ENCODE data around the gene ACER3. TPM values are rescaled to one million over a fixed set of nuclear protein-coding genes. Genes with fewer than 3 reads are reported as not detected.

ACER3 gene
- total RNA-seq, 2 donors from 2014 or later, result 18.5 to 23.2 TPM

GRCh38 chr11:76980196-76980595 lies 119.5 kb downstream of the ACER3 start:
- H3K4me1 ChIP-seq (ENCODE audit: control insufficient read depth, insufficient read depth, low read length), result no peaks in the 10 kb centered on the region
- no peaks in the 10 kb centered on the region for H3K36me3 ChIP-seq (ENCODE audit: control insufficient read depth, insufficient read depth, low read length)
- H3K27me3 ChIP-seq (ENCODE audit: control insufficient read depth, insufficient read depth, low read length, poor library complexity, severe bottlenecking), result no peaks in the 10 kb centered on the region
- H3K9me3 ChIP-seq (ENCODE audit: control insufficient read depth, low read length), result peaks cover 6% of the 10 kb centered on the region
- no peaks in the 10 kb centered on the region for H3K9me3 Mint-ChIP-seq
- peaks cover 12% of the 10 kb centered on the region for H3K36me3 Mint-ChIP-seq (ENCODE audit: low read depth)
- H3K27me3 Mint-ChIP-seq (ENCODE audit: insufficient read depth), result no peaks in the 10 kb centered on the region
- no peak overlapping the region for H3K4me3 ChIP-seq (ENCODE audit: low read length)
- TF ChIP-seq CTCF (conservative IDR thresholded peaks at IDR 0.05), result no peak
- H3K9ac ChIP-seq (ENCODE audit: extremely low read depth, low read length, poor library complexity, severe bottlenecking), result no peak overlapping the region
- H3K4me3 Mint-ChIP-seq, result no peak overlapping the region
- no peaks in the 10 kb centered on the region for H3K4me1 Mint-ChIP-seq
- H3K27ac ChIP-seq (ENCODE audit: low read depth, low read length), result no peak overlapping the region
- no peak overlapping the region for H3K27ac Mint-ChIP-seq
- DNase-seq, result no peak

GRCh38 chr11:76984743-76985142 lies 124.0 kb downstream of the ACER3 start:
- Histone ChIP-seq H3K27me3 (ENCODE audit: control insufficient read depth, insufficient read depth, low read length, poor library complexity, severe bottlenecking) (no peaks in the 10 kb centered on the region), H3K4me1 (ENCODE audit: control insufficient read depth, insufficient read depth, low read length) (no peaks in the 10 kb centered on the region), H3K9me3 (ENCODE audit: control insufficient read depth, low read length) (no peaks in the 10 kb centered on the region), H3K27ac (ENCODE audit: low read depth, low read length) (no peak overlapping the region), H3K4me3 (ENCODE audit: low read length) (no peak overlapping the region), H3K36me3 (ENCODE audit: control insufficient read depth, insufficient read depth, low read length) (no peaks in the 10 kb centered on the region), H3K9ac (ENCODE audit: extremely low read depth, low read length, poor library complexity, severe bottlenecking) (no peak overlapping the region)
- 90 to 92% methylated on average over 1 of the region's 1 CpG for WGBS, 2 experiments (ENCODE audit: insufficient coverage in 1 of 2, insufficient read length in 1 of 2)
- Mint-ChIP-seq H3K27me3 (ENCODE audit: insufficient read depth) (no peaks in the 10 kb centered on the region), H3K4me1 (no peaks in the 10 kb centered on the region), H3K4me3 (no peak overlapping the region), H3K36me3 (ENCODE audit: low read depth) (peaks cover 12% of the 10 kb centered on the region), H3K27ac (no peak overlapping the region), H3K9me3 (no peaks in the 10 kb centered on the region)
- no peak for DNase-seq
- TF ChIP-seq CTCF (conservative IDR thresholded peaks at IDR 0.05), result no peak

GRCh38 chr11:76987203-76987602 lies 126.5 kb downstream of the ACER3 start:
- H3K27me3 Mint-ChIP-seq (ENCODE audit: insufficient read depth), result no peaks in the 10 kb centered on the region
- H3K9ac ChIP-seq (ENCODE audit: extremely low read depth, low read length, poor library complexity, severe bottlenecking), result no peak overlapping the region
- no peak overlapping the region for H3K4me3 Mint-ChIP-seq
- no peaks in the 10 kb centered on the region for H3K9me3 Mint-ChIP-seq
- H3K27ac ChIP-seq (ENCODE audit: low read depth, low read length), result no peak overlapping the region
- H3K36me3 ChIP-seq (ENCODE audit: control insufficient read depth, insufficient read depth, low read length), result peaks cover 3% of the 10 kb centered on the region
- DNase-seq, result no peak
- no peaks in the 10 kb centered on the region for H3K4me1 ChIP-seq (ENCODE audit: control insufficient read depth, insufficient read depth, low read length)
- WGBS, 2 experiments (ENCODE audit: insufficient coverage in 1 of 2, insufficient read length in 1 of 2), result 98 to 100% methylated on average over 1 of the region's 1 CpG
- H3K9me3 ChIP-seq (ENCODE audit: control insufficient read depth, low read length), result no peaks in the 10 kb centered on the region
- no peak overlapping the region for H3K4me3 ChIP-seq (ENCODE audit: low read length)
- no peaks in the 10 kb centered on the region for H3K4me1 Mint-ChIP-seq
- peaks cover 12% of the 10 kb centered on the region for H3K36me3 Mint-ChIP-seq (ENCODE audit: low read depth)
- H3K27me3 ChIP-seq (ENCODE audit: control insufficient read depth, insufficient read depth, low read length, poor library complexity, severe bottlenecking), result no peaks in the 10 kb centered on the region
- no peak for TF ChIP-seq CTCF (conservative IDR thresholded peaks at IDR 0.05)
- no peak overlapping the region for H3K27ac Mint-ChIP-seq

Data from endodermal cell (in vitro differentiated cells).